ENCODE results near the gene GM2A. TPM values are rescaled to one million over a fixed set of nuclear protein-coding genes. Genes with fewer than 3 reads are reported as not detected.

Gene GM2A
- total and polyA plus RNA-seq, 9 of the 15 experiments (the other 6 are each of a cell fraction or from before 2014, with no cell fraction given) = 5.8 to 36.0 (median 10.0) TPM

- TF ChIP-seq, protein P1, sequence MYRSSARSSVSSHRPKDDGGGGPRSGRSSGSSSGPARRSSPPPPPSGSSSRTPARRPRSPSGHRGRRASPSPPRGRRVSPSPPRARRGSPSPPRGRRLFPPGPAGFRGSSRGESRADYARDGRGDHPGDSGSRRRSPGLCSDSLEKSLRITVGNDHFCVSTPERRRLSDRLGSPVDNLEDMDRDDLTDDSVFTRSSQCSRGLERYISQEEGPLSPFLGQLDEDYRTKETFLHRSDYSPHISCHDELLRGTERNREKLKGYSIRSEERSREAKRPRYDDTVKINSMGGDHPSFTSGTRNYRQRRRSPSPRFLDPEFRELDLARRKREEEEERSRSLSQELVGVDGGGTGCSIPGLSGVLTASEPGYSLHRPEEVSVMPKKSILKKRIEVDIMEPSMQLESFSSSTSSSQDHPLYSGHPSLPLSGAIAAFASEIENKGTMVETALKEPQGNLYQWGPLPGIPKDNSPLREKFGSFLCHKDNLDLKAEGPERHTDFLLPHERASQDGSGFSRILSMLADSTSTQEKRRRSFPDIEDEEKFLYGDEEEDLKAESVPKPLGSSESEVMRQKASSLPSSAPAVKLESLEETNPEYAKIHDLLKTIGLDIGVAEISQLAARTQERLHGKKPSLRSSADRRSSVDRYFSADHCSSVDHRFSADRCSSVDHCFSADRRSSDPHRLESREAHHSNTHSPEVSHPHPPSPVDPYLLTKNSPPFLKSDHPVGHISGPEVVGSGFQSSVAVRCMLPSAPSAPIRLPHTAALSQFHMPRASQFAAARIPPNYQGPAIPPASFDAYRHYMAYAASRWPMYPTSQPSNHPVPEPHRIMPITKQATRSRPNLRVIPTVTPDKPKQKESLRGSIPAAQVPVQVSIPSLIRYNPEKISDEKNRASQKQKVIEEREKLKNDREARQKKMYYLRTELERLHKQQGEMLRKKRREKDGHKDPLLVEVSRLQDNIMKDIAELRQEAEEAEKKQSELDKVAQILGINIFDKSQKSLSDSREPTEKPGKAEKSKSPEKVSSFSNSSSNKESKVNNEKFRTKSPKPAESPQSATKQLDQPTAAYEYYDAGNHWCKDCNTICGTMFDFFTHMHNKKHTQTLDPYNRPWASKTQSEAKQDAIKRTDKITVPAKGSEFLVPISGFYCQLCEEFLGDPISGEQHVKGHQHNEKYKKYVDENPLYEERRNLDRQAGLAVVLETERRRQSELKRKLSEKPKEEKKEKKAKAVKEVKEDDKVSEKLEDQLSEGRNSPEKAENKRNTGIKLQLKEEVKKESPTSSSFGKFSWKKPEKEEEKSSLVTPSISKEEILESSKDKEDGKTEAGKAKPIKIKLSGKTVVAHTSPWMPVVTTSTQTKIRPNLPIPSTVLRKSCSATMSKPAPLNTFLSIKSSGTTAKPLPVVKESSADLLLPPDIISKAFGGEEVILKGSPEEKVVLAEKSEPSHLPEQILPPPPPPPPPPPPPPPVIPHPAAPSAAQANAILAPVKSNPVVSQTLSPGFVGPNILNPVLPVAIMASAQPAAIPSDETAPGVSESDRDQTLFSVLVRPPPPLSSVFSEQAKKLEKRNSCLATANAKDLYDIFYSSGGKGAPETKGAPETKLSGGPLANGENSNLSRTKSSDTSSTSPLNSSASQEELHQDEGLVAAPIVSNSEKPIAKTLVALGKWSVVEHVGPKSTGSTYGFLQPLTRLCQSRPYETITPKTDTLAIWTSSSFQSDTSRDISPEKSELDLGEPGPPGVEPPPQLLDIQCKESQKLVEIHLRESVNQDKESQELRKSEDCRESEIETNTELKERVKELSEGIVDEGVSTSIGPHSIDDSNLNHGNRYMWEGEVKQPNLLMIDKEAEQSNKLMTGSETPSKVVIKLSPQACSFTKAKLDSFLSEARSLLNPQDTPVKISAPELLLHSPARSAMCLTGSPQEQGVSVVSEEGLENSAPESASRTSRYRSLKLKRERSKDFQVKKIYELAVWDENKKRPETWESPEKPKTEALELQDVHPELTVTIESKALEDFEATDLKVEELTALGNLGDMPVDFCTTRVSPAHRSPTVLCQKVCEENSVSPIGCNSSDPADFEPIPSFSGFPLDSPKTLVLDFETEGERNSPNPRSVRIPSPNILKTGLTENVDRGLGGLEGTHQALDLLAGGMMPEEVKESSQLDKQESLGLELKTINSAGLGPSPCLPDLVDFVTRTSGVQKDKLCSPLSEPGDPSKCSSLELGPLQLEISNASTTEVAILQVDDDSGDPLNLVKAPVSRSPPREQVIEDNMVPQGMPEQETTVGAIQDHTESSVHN (IDR thresholded peaks at IDR 0.05; ENCODE audit: borderline replicate concordance in 1 of 2, low read depth in 1 of 2) = no peak
Observed at GRCh38 chr5:151293624-151294023, 40.6 kb downstream of the GM2A start (continued).

GRCh38 chr5:151295138-151295537 is 42.2 kb downstream of the GM2A start:
- H2AFZ ChIP-seq (ENCODE audit: low read depth, low read length) = no peak overlapping the region
- intact Hi-C loops (cut with micrococcal nuclease) = no loop called here
- no peak overlapping the region for H3K4me2 ChIP-seq (ENCODE audit: insufficient read depth, low read length)
- no peak for FAIRE-seq
- ChIA-PET POLR2A (interaction anchor here (0.6 kb wide), 2 partner anchors 169 to 446 kb away, joined by 3 to 4 read pairs; no protein-coding TSS in a partner anchor), CTCF (ENCODE audit: low intra/inter-chr PET ratio) (no interaction called here)
- DNase-seq (ENCODE audit: extremely low read depth in 1 of 4, low spot score in 3 of 4) = no peak
- BruUV-seq (replicated peaks) = no TSS peak
- no peaks in the 10 kb centered on the region for H3K36me3 ChIP-seq (ENCODE audit: control insufficient read depth, insufficient read depth, low read length)
- no peak for ATAC-seq
- no peaks in the 10 kb centered on the region for H3K79me2 ChIP-seq (ENCODE audit: control insufficient read depth, insufficient read depth, low read length)
- no peaks in the 10 kb centered on the region for H3K4me1 ChIP-seq (replicated peaks in 1 of 2; ENCODE audit: control insufficient read depth in 2 of 2, insufficient read depth in 2 of 2, low read length in 2 of 2)
- H4K20me1 ChIP-seq (replicated peaks; ENCODE audit: control insufficient read depth, insufficient read depth, low read length) = no peaks in the 10 kb centered on the region
- no peak overlapping the region for H3K9ac ChIP-seq (ENCODE audit: insufficient read depth in 1 of 2, low read depth in 2 of 2, low read length in 2 of 2)
- no peak overlapping the region for H3K4me3 ChIP-seq
- WGBS (ENCODE audit: insufficient coverage, low coverage, missing lambda C conversion rate) = 1% methylated on average over 5 of the region's 5 CpGs
- no peak overlapping the region for H3K27ac ChIP-seq (ENCODE audit: extremely low read depth, low read depth, low read length)
- no peaks in the 10 kb centered on the region for H3K9me3 ChIP-seq (replicated peaks; ENCODE audit: control insufficient read depth, insufficient read depth, low read depth, low read length)
- H3K27me3 ChIP-seq (ENCODE audit: control insufficient read depth in 2 of 2, insufficient read depth in 2 of 2, low read length in 2 of 2) = peaks cover 6 to 12% of the 10 kb centered on the region in 2 experiments; a peak in 4 of 5 replicates
- in situ Hi-C loops (cut with MboI) = no loop called here
- no peaks in the 10 kb centered on the region for H3K9me1 ChIP-seq (ENCODE audit: control insufficient read depth, insufficient read depth, low read length)
- no peak for TF ChIP-seq ZNF23 (CRISPR knock-in tag; IDR thresholded peaks at IDR 0.05)
- TF ChIP-seq ILF3 (IDR thresholded peaks at IDR 0.05; ENCODE audit: borderline replicate concordance) = no peak
- TF ChIP-seq RAD51 (IDR thresholded peaks at IDR 0.05; ENCODE audit: borderline replicate concordance, low read depth) = no peak
- no peak for TF ChIP-seq ETV1 (tag; conservative IDR thresholded peaks at IDR 0.05; ENCODE audit: low read depth)
- no peak for TF ChIP-seq AFF1 (IDR thresholded peaks at IDR 0.05; ENCODE audit: low read depth in 1 of 2, partially characterized antibody in 2 of 2)
- no peak for TF ChIP-seq MEF2A (IDR thresholded peaks at IDR 0.05; ENCODE audit: control insufficient read depth, low read depth, low read length)
- no peak for TF ChIP-seq TAF15 (IDR thresholded peaks at IDR 0.05; ENCODE audit: low read depth, low read length)
